ENCODE measurements around the gene PLEKHA6. TPM values are rescaled to one million over a fixed set of nuclear protein-coding genes. Genes with fewer than 3 reads are reported as not detected.

PLEKHA6 gene
- total RNA-seq, 1 donor from 2014 or later: 4.9 TPM

- no peak for DNase-seq (ENCODE audit: low spot score in 2 of 2)
- Histone ChIP-seq H3K4me1 (no peaks in the 10 kb centered on the region), H3K4me3 (no peak overlapping the region), H3K27me3 (no peaks in the 10 kb centered on the region), H3K9me3 (no peaks in the 10 kb centered on the region), H3K36me3 (no peaks in the 10 kb centered on the region), H3K27ac (no peak overlapping the region)
- intact Hi-C loops (cut with DNase I): no loop called here
- TF ChIP-seq CTCF (IDR thresholded peaks at IDR 0.05): no peak
Measured at GRCh38 chr1:204250428-204251030, 109.2 kb downstream of the PLEKHA6 start.

DNA sequence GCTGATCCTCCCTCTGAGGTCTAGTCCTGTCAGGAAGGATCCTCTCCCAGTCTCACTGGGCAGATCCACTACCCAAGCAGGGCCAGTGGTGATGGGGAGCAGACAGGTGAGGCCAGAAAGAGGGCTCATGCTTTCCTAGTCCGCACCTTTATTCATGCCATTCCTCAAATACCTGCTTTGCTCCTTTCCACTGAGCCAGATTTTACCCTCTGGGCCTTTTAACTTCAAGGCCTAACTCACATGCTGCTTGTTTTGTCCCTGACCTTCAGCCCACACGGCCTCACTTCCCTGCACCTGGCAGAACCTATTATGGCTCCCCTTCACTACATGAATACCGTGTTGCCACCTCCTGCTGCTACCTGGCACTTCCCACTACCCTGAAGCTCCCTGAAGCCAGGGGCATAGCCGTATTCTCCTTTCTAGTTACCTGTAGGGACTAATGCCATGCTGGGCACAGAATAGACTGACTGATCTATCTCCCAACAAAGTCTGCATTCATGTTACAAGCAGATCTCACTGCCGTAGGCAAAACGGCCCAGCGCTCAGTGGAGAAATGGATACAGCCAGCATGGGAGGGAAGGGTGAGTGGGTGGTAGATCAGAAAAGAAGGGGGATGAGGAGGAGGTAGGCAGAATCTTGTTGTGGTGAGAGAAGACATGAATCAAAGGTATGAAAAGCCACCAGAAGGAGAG is 109.8 kb downstream of the PLEKHA6 start:
- Histone ChIP-seq H3K27me3 (no peaks in the 10 kb centered on the region), H3K36me3 (no peaks in the 10 kb centered on the region), H3K9me3 (no peaks in the 10 kb centered on the region), H3K4me3 (no peak overlapping the region), H3K27ac (no peak overlapping the region), H3K4me1 (no peaks in the 10 kb centered on the region)
- DNase-seq (ENCODE audit: low spot score in 2 of 2): no peak
- no peak for TF ChIP-seq CTCF (IDR thresholded peaks at IDR 0.05)
- intact Hi-C loops (cut with DNase I): no loop called here

- DNase-seq (ENCODE audit: low spot score in 2 of 2): no peak
- intact Hi-C loops (cut with DNase I): no loop called here
Measured at GRCh38 chr1:204248954-204249353, 110.8 kb downstream of the PLEKHA6 start.

GRCh38 chr1:204246876-204247275 is 112.9 kb downstream of the PLEKHA6 start:
- Histone ChIP-seq H3K9me3 (no peaks in the 10 kb centered on the region), H3K27ac (no peak overlapping the region), H3K4me1 (no peaks in the 10 kb centered on the region), H3K36me3 (no peaks in the 10 kb centered on the region), H3K27me3 (no peaks in the 10 kb centered on the region), H3K4me3 (no peak overlapping the region)
- no peak for TF ChIP-seq CTCF (IDR thresholded peaks at IDR 0.05)
- intact Hi-C loops (cut with DNase I): no loop called here
- no peak for DNase-seq (ENCODE audit: low spot score in 2 of 2)

More at GRCh38 chr1:204248954-204249353, 110.8 kb downstream of the PLEKHA6 start:
- no peaks in the 10 kb centered on the region for H3K36me3 ChIP-seq
- no peaks in the 10 kb centered on the region for H3K27me3 ChIP-seq
- H3K27ac ChIP-seq: no peak overlapping the region
- no peaks in the 10 kb centered on the region for H3K9me3 ChIP-seq
- no peak overlapping the region for H3K4me3 ChIP-seq
- H3K4me1 ChIP-seq: no peaks in the 10 kb centered on the region
- no peak for TF ChIP-seq CTCF (IDR thresholded peaks at IDR 0.05)

DNA sequence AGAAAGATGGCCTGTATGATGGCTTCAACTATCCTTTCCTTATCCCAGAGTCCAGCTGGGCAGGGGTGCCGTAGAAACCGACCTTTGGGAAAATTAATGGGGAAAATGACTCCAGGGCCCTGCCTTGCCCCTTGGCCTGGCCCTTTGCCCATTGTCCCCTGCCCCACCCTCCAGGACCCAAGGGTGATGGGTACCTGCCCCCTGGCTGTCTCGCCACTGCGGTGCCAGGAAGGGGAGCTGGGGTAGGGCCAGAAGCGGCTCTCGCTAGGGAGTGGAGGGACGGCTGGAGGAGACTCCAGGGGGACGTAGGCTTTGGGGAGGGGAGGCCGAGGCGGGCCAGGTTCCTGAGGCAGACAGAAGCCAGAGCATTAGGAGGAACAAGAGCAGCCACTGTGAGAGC is 116.8 kb downstream of the PLEKHA6 start:
- DNase-seq (ENCODE audit: low spot score in 2 of 2): no peak
- no peaks in the 10 kb centered on the region for H3K9me3 ChIP-seq
- no peaks in the 10 kb centered on the region for H3K4me1 ChIP-seq
- H3K4me3 ChIP-seq: no peak overlapping the region
- no peaks in the 10 kb centered on the region for H3K27me3 ChIP-seq
- TF ChIP-seq CTCF (IDR thresholded peaks at IDR 0.05): no peak
- intact Hi-C loops (cut with DNase I): no loop called here
- no peak overlapping the region for H3K27ac ChIP-seq
- H3K36me3 ChIP-seq: no peaks in the 10 kb centered on the region

Data from ascending aorta (tissue), 2 donors.